ENCODE data around the gene SDK1.

DNA sequence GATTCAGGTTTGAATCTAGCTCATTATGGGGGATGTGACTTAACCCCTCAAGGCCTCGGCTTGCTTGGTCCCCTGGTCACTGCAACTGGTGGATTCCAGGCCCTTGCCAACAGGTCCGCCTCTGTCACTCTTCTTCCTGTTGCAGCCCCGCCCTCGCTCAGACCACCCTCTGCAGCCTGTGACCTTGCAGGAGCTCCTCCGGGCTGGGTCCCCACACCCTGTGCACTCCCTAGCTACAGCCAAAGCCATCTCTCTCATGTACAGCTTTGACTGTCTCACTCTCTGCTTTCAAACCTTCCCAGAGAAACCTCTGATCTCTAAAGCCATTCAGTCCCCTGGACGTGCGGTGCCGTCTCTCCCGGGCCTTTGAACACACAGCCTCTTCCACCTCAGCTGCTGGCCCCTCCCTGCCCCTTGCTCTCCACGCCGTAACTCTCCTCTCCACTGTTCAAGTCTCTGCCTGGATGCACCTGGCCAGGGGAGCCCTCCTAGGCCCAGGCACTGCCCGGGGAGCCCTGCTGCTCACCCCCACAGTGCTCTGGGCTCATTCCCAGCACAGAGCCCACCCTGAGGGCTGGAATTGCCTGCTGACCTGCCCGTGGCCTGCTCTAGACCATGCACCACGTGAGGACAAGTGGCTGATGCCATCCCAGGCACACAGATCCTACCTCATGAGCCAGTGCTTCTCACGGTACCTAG is 895.2 kb downstream of the SDK1 start:
- TF ChIP-seq, protein P1, sequence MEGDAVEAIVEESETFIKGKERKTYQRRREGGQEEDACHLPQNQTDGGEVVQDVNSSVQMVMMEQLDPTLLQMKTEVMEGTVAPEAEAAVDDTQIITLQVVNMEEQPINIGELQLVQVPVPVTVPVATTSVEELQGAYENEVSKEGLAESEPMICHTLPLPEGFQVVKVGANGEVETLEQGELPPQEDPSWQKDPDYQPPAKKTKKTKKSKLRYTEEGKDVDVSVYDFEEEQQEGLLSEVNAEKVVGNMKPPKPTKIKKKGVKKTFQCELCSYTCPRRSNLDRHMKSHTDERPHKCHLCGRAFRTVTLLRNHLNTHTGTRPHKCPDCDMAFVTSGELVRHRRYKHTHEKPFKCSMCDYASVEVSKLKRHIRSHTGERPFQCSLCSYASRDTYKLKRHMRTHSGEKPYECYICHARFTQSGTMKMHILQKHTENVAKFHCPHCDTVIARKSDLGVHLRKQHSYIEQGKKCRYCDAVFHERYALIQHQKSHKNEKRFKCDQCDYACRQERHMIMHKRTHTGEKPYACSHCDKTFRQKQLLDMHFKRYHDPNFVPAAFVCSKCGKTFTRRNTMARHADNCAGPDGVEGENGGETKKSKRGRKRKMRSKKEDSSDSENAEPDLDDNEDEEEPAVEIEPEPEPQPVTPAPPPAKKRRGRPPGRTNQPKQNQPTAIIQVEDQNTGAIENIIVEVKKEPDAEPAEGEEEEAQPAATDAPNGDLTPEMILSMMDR (IDR thresholded peaks at IDR 0.05): no peak
- TF ChIP-seq POLR2A (IDR thresholded peaks at IDR 0.05; ENCODE audit: low read length) (no peak), JUNB (IDR thresholded peaks at IDR 0.05) (no peak), ESRRA (IDR thresholded peaks at IDR 0.05; ENCODE audit: borderline replicate concordance, low read length) (no peak), RCOR1 (IDR thresholded peaks at IDR 0.05; ENCODE audit: low read depth, low read length) (no peak), MAZ (IDR thresholded peaks at IDR 0.05; ENCODE audit: borderline replicate concordance, low read depth, low read length) (no peak), CEBPB (IDR thresholded peaks at IDR 0.05) (no peak), HDAC2 (IDR thresholded peaks at IDR 0.05) (no peak), EP300 (IDR thresholded peaks at IDR 0.05) (no peak), SMC3 (IDR thresholded peaks at IDR 0.05) (no peak), KDM1A (IDR thresholded peaks at IDR 0.05; ENCODE audit: low read depth) (no peak)
- TF ChIP-seq, protein P2, sequence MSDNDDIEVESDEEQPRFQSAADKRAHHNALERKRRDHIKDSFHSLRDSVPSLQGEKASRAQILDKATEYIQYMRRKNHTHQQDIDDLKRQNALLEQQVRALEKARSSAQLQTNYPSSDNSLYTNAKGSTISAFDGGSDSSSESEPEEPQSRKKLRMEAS (IDR thresholded peaks at IDR 0.05): no peak
- TF ChIP-seq, protein P3, sequence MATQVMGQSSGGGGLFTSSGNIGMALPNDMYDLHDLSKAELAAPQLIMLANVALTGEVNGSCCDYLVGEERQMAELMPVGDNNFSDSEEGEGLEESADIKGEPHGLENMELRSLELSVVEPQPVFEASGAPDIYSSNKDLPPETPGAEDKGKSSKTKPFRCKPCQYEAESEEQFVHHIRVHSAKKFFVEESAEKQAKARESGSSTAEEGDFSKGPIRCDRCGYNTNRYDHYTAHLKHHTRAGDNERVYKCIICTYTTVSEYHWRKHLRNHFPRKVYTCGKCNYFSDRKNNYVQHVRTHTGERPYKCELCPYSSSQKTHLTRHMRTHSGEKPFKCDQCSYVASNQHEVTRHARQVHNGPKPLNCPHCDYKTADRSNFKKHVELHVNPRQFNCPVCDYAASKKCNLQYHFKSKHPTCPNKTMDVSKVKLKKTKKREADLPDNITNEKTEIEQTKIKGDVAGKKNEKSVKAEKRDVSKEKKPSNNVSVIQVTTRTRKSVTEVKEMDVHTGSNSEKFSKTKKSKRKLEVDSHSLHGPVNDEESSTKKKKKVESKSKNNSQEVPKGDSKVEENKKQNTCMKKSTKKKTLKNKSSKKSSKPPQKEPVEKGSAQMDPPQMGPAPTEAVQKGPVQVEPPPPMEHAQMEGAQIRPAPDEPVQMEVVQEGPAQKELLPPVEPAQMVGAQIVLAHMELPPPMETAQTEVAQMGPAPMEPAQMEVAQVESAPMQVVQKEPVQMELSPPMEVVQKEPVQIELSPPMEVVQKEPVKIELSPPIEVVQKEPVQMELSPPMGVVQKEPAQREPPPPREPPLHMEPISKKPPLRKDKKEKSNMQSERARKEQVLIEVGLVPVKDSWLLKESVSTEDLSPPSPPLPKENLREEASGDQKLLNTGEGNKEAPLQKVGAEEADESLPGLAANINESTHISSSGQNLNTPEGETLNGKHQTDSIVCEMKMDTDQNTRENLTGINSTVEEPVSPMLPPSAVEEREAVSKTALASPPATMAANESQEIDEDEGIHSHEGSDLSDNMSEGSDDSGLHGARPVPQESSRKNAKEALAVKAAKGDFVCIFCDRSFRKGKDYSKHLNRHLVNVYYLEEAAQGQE (IDR thresholded peaks at IDR 0.05): no peak

All from A549 (cell line).